WTC11 (cell line): ENCODE data around the gene SYT1.

Source experiments
- ELF4 ChIP-seq: sonication (generic); formaldehyde crosslinking; IDR thresholded peaks from 2 replicates; pipeline ENCODE4 v1.8.1; 2022; ENCODE audit warnings: low read depth, mild to moderate bottlenecking, moderate library complexity, missing genetic modification reagents
- MXD4 ChIP-seq: fragments of 250-450 bp; sonication (Bioruptor Pico); IDR thresholded peaks from 2 replicates; pipeline ENCODE4 v1.8.0; 2021; ENCODE audit warnings: mild to moderate bottlenecking, moderate library complexity, borderline replicate concordance
- SMAD4 ChIP-seq: sonication (generic); formaldehyde crosslinking; IDR thresholded peaks from 2 replicates; pipeline ENCODE4 v1.8.0; 2022; ENCODE audit warnings: mild to moderate bottlenecking, missing genetic modification reagents
- TCF7 ChIP-seq: sonication (generic); formaldehyde crosslinking; IDR thresholded peaks from 2 replicates; pipeline ENCODE4 v1.8.0; 2022; ENCODE audit warnings: mild to moderate bottlenecking, low read depth, missing genetic modification reagents, moderate library complexity
- TEAD4 ChIP-seq: sonication (generic); formaldehyde crosslinking; IDR thresholded peaks from 2 replicates; pipeline ENCODE4 v1.8.0; 2022; ENCODE audit warnings: mild to moderate bottlenecking, missing genetic modification reagents
- TF ChIP-seq, protein P1 (sequence below): fragments of 200-600 bp; IDR thresholded peaks from 2 replicates; pipeline ENCODE4 v1.8.0; 2022; ENCODE audit warnings: antibody characterized with exemption
- TF ChIP-seq, protein P2 (sequence below): sonication (generic); formaldehyde crosslinking; IDR thresholded peaks from 2 replicates; pipeline ENCODE4 v1.8.0; 2023; ENCODE audit warnings: missing genetic modification reagents
- TF ChIP-seq, protein P3 (sequence below): sonication (generic); formaldehyde crosslinking; IDR thresholded peaks from 2 replicates; pipeline ENCODE4 v1.8.0; 2022; ENCODE audit warnings: mild to moderate bottlenecking, missing genetic modification reagents
- TF ChIP-seq, protein P4 (sequence below): sonication (generic); formaldehyde crosslinking; IDR thresholded peaks from 2 replicates; pipeline ENCODE4 v1.8.1; 2023; ENCODE audit warnings: mild to moderate bottlenecking, moderate library complexity, missing genetic modification reagents
- TF ChIP-seq, protein P5 (sequence below): sonication (generic); formaldehyde crosslinking; IDR thresholded peaks from 2 replicates; pipeline ENCODE4 v1.8.1; 2023; ENCODE audit warnings: mild to moderate bottlenecking, missing genetic modification reagents, moderate library complexity
- TF ChIP-seq, protein P6 (sequence below): sonication (generic); formaldehyde crosslinking; IDR thresholded peaks from 2 replicates; pipeline ENCODE4 v1.8.0; 2022; ENCODE audit warnings: mild to moderate bottlenecking, missing genetic modification reagents
- TF ChIP-seq, protein P7 (sequence below): sonication (generic); formaldehyde crosslinking; IDR thresholded peaks from 2 replicates; pipeline ENCODE4 v1.8.1; 2022; ENCODE audit warnings: low read depth, mild to moderate bottlenecking, moderate library complexity, missing genetic modification reagents, borderline replicate concordance
- TF ChIP-seq, protein P8 (sequence below): sonication (generic); formaldehyde crosslinking; IDR thresholded peaks from 2 replicates; pipeline ENCODE4 v1.8.1; 2023; ENCODE audit warnings: mild to moderate bottlenecking, missing genetic modification reagents, moderate library complexity

DNA sequence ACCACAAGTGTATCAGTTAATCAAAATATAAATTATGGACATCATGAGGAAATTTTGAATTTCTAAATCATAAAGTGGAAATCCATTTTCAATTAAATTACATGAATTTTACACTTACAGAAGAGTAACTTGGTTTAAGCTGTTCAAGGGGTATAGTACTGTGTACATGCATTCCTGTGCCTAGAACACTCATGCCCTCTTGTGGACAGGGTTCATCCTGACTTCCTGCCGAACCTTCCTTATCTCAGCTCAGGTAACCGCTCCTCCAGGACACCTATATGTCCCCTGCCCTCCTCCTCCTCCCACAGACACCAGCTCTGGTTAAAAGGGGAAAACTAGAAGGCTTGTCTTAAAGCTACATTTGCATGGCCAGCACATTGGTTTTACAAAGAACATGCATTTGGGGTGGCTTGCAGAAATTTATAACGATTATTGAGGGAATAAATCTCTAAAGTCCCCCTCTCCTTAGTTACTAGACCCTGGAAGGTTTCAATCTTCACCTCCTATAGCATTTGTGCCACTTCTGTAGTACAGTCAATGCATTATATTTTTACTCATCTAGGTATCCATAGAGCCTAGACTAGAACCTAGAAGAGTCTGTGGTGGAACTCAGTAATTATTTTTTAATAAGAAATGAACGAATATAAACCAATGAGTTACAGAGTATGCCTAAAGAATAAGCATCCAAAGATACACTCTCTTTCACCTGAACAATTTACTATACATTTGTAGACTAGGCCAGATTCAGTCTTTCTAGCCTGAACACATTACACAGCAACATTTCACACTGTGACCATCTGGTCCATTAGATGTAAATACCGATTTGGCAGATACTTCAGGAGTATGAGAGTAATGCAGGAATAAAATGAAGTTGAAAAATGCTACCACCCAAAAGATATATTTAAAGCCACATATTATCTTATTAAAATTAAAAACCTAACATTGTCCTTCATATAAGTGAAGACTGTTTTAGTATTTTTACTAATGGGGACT lies 480.6 kb downstream of the SYT1 start:
- TF ChIP-seq, protein P1, sequence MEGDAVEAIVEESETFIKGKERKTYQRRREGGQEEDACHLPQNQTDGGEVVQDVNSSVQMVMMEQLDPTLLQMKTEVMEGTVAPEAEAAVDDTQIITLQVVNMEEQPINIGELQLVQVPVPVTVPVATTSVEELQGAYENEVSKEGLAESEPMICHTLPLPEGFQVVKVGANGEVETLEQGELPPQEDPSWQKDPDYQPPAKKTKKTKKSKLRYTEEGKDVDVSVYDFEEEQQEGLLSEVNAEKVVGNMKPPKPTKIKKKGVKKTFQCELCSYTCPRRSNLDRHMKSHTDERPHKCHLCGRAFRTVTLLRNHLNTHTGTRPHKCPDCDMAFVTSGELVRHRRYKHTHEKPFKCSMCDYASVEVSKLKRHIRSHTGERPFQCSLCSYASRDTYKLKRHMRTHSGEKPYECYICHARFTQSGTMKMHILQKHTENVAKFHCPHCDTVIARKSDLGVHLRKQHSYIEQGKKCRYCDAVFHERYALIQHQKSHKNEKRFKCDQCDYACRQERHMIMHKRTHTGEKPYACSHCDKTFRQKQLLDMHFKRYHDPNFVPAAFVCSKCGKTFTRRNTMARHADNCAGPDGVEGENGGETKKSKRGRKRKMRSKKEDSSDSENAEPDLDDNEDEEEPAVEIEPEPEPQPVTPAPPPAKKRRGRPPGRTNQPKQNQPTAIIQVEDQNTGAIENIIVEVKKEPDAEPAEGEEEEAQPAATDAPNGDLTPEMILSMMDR: peak; percentile 45
- TF ChIP-seq, protein P2, sequence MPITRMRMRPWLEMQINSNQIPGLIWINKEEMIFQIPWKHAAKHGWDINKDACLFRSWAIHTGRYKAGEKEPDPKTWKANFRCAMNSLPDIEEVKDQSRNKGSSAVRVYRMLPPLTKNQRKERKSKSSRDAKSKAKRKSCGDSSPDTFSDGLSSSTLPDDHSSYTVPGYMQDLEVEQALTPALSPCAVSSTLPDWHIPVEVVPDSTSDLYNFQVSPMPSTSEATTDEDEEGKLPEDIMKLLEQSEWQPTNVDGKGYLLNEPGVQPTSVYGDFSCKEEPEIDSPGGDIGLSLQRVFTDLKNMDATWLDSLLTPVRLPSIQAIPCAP: no peak
- TF ChIP-seq, protein P3, sequence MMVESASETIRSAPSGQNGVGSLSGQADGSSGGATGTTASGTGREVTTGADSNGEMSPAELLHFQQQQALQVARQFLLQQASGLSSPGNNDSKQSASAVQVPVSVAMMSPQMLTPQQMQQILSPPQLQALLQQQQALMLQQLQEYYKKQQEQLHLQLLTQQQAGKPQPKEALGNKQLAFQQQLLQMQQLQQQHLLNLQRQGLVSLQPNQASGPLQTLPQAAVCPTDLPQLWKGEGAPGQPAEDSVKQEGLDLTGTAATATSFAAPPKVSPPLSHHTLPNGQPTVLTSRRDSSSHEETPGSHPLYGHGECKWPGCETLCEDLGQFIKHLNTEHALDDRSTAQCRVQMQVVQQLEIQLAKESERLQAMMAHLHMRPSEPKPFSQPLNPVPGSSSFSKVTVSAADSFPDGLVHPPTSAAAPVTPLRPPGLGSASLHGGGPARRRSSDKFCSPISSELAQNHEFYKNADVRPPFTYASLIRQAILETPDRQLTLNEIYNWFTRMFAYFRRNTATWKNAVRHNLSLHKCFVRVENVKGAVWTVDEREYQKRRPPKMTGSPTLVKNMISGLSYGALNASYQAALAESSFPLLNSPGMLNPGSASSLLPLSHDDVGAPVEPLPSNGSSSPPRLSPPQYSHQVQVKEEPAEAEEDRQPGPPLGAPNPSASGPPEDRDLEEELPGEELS: no peak
- TF ChIP-seq, protein P4, sequence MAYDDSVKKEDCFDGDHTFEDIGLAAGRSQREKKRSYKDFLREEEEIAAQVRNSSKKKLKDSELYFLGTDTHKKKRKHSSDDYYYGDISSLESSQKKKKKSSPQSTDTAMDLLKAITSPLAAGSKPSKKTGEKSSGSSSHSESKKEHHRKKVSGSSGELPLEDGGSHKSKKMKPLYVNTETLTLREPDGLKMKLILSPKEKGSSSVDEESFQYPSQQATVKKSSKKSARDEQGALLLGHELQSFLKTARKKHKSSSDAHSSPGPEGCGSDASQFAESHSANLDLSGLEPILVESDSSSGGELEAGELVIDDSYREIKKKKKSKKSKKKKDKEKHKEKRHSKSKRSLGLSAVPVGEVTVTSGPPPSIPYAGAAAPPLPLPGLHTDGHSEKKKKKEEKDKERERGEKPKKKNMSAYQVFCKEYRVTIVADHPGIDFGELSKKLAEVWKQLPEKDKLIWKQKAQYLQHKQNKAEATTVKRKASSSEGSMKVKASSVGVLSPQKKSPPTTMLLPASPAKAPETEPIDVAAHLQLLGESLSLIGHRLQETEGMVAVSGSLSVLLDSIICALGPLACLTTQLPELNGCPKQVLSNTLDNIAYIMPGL (CRISPR knock-in tag): no peak
- TF ChIP-seq MXD4 (CRISPR knock-in tag) (no peak), ELF4 (CRISPR knock-in tag) (no peak), SMAD4 (CRISPR knock-in tag) (no peak), TEAD4 (CRISPR knock-in tag) (no peak), TCF7 (no peak)
- TF ChIP-seq, protein P5, sequence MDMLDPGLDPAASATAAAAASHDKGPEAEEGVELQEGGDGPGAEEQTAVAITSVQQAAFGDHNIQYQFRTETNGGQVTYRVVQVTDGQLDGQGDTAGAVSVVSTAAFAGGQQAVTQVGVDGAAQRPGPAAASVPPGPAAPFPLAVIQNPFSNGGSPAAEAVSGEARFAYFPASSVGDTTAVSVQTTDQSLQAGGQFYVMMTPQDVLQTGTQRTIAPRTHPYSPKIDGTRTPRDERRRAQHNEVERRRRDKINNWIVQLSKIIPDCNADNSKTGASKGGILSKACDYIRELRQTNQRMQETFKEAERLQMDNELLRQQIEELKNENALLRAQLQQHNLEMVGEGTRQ: no peak
- TF ChIP-seq, protein P6, sequence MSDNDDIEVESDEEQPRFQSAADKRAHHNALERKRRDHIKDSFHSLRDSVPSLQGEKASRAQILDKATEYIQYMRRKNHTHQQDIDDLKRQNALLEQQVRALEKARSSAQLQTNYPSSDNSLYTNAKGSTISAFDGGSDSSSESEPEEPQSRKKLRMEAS: no peak
- TF ChIP-seq, protein P7, sequence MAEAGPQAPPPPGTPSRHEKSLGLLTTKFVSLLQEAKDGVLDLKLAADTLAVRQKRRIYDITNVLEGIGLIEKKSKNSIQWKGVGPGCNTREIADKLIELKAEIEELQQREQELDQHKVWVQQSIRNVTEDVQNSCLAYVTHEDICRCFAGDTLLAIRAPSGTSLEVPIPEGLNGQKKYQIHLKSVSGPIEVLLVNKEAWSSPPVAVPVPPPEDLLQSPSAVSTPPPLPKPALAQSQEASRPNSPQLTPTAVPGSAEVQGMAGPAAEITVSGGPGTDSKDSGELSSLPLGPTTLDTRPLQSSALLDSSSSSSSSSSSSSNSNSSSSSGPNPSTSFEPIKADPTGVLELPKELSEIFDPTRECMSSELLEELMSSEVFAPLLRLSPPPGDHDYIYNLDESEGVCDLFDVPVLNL (CRISPR knock-in tag): no peak
- TF ChIP-seq, protein P8, sequence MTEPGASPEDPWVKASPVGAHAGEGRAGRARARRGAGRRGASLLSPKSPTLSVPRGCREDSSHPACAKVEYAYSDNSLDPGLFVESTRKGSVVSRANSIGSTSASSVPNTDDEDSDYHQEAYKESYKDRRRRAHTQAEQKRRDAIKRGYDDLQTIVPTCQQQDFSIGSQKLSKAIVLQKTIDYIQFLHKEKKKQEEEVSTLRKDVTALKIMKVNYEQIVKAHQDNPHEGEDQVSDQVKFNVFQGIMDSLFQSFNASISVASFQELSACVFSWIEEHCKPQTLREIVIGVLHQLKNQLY (CRISPR knock-in tag): no peak
